ENCODE results near the gene PRCC.

The PRCC gene

DNA sequence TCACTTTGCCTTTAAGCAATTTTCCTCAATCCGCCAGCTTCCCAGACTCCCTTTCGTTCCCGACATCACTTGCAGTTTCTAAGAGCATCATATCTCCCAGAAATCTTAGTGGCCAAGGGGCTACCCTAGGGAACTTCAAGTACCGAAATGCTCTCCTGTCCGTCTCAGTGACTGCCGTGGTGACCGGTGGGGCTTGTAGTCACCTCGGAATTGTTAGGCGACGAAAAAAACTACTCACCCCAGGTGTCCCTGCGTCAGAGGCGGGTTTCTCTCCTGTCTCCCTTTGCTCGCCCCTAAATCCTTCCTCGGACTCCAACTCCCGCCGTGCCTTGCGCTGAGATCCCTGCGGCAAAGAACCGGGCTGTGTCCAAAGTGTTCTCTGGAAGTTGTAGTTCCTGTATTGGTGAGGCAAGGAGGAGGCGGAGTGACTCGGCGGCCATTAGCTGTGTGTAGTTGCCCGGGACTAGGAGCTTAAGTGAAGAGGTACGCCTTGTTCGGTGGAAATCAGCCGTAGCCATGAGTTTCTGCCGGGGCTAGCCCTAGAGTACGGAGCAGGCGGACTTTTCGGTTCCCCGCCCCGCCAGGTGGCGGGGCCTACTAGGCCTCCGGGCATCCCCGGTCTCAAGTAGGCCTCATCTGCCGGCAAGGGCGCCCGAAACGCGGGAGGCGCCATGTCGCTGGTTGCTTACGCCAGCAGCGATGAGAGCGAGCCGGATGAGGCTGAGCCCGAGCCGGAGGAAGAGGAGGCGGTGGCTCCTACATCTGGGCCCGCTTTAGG lies at the start of gene PRCC:
PRCC (plus strand) TSS at position 435 of the 778 bp plus-strand sequence; CDS start at position 672, 237 bp downstream.
- DNase-seq: peak; percentile 98

DNA sequence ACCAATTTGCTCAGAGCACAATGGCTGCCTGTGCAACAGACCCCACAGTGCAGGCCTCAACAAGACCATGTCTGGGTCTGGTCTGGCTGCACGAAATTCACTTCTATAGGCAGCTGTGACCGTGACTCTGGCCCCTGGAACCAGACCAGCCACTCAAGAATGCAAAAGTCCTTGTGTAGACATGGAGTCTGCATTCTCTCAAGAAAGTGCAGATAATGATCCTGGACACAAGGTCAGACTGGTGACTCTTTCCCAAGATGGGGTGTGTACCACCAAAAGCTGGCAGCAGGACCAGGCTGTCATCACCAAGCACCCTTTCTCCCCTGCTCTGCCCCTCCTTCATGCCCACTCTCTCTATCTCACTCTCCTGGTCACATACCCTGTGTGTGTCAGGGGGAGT lies 46.2 kb upstream of the PRCC start:
- DNase-seq: no peak

DNA sequence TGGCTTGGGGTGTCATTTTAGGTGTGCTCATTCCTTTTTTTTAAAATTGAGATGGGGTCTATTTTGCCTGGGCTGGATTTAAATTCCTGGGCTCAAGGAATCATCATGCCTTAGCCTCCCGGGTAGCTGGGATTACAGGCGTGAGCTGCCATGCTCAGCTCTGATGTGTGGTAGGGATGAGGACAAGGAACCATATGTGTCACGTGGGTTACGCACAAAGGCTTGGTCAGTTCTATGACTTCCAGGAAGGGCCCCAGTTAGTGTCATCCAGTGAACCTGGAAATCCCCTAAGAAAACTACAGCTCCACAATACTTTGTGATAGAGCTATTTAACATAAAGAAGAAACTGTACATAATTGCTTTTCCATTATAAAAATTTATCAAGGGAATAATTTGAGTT lies 45.8 kb upstream of the PRCC start:
- no peak for DNase-seq

- peak; percentile 80 for DNase-seq
Observed at GRCh38 chr1:156725683-156726280, 41.6 kb upstream of the PRCC start.

- peak; percentile 69 for DNase-seq
Observed at GRCh38 chr1:156726549-156727226, 40.6 kb upstream of the PRCC start.

- DNase-seq: no peak
Observed at GRCh38 chr1:156727492-156727891, 39.8 kb upstream of the PRCC start.

DNA sequence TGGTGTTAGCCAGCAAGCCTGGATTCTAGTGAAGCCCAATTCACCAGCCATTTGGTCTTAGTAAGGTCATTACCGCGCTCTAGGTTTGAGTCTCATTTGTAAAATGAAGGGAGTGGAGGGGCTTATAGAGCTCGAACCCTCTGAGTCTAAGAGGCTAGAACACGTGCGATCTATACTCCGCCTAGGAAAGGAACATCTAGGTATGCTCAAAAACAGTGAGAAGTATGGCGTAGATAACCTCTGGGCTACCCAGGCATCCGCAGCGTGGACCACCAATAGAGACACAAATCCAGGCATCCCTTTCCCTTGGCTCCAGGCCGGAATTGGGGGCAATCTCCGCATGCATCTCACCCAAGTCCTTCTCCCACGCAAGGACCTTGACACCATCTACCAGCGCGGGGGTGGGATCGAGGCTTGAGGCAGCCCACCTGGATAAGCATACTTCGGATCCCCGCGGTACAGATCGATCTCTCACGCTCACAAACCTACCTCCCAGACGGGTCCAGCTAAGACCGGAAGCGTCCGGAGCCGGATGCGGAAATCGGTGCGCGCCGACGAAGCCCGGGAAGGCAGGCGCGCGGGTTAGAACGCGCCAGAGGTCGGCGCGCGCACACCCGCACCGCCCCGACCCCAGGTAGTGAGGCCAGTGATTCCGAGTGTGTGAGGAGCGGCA lies 39.3 kb upstream of the PRCC start, which contains the start of gene METTL25B:
METTL25B (plus strand) TSS at position 544 of the 673 bp plus-strand sequence. CDS start 636 bp downstream, outside the sequence.
- peak; percentile 81 for DNase-seq

- peak; percentile 96 for DNase-seq
Observed at GRCh38 chr1:156728599-156729462, 38.5 kb upstream of the PRCC start, which contains the start of gene ISG20L2. Gene ISG20L2 (minus strand): TSS chr1:156728766. CDS start chr1:156727652, 1,114 bp downstream.

DNA sequence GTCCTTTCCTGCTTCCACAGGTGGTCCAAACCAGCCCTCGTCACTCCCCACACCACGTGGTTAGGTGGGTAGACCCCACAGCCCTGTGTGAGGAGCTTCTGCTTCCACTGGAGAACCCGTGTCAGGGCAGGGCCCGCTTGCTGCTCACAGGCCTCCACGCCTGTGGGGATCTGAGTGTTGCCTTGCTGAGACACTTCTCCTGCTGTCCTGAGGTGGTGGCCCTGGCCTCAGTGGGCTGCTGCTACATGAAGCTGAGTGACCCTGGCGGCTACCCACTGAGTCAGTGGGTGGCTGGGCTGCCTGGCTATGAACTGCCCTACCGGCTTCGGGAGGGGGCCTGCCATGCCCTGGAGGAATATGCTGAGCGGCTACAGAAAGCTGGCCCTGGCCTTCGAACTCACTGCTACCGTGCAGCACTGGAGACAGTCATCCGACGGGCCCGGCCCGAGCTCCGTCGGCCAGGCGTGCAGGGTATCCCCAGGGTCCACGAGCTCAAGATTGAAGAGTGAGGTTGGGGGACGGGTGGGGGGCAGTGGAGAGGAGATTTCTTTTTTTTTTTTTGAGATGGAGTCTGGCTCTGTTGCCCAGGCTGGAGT lies 33.2 kb upstream of the PRCC start:
- DNase-seq: no peak

GRCh38 chr1:156738407-156738806 lies 28.9 kb upstream of the PRCC start:
- DNase-seq: no peak

DNA sequence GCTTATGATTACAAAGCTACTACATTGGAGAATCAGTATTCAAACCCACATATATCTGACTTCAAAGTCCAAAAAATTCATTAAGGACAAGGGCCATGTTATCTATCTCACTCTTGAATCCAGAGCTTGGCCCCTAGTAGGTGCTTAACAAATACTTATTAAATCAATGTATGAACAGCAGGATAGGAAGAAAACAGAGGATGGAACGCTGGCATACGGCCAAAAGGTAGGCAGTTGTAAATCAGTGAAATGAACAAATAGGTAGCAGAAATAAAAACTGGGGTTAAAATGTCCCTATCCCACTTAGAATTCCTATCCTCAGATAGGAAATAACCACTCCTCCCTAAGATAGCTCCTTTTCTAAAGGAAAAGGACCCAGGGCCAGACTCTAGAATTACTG lies 28.4 kb upstream of the PRCC start:
- DNase-seq: no peak

DNA sequence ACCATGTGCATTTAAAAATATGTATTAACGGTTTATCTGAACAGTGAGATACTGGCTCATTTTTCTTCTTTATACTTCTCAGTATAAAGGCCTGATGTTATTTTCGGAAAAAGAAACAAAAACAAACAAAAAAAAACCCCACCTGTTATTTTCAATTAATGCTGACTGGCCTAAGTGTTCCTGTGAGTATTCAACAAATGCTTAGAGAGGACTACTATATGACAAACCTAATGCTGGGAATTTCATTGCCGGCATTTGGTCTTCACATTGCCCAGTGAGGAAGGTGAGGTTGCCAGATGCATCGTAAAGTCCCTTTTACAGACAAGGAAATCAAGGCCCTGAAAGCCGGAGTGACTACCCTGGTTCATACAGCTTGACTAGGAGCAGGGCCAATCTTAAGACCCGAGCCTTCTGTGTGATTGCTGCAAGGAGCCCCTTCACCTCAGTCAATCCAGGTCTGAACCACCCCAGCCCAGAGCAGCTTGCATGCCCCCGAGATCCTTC lies 27.0 kb upstream of the PRCC start:
- no peak for DNase-seq

DNA sequence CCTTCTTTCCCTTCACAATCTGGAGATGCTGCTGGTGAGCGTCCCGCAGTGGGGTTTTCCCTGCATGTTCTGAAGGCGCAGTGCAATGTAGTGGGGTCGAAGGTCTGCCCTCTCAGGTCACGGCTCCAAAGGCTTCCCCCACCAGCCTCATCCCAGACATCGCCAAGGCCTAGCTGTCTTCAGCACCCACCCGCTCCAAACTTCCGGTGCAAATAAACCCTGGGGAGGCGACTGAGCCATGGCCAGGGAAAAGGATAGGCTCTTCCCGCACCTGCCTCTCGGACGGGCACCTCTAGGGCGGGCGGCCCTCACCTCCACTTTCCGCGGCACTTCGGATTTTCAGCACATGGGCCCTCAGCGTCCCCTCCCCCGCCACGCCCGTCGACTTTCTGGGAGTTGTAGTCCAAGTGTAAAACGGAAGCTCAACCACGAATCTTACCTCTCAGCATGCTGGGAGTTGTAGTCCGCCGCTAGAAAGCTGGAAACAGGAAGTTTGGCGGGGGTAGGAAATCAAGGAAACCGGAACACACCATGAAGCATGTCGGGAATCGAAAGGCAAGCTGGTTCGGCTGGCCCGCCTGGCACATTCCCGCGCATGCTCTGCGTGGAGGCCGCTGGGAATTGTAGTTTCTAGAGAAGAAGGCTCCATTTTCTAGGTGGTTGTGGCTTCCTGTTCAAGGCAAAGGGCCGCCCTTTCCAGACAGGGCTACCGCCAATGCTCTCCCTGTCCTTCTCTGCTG lies 26.4 kb upstream of the PRCC start, which contains the start of gene MRPL24:
MRPL24 (minus strand) TSS at position 348 of the 740 bp plus-strand sequence. CDS start 2,384 bp downstream, outside the sequence.
- DNase-seq: peak; percentile 98

- DNase-seq: peak; percentile 42
Observed at GRCh38 chr1:156741481-156741983, 25.8 kb upstream of the PRCC start.

GRCh38 chr1:156742017-156742416 lies 25.3 kb upstream of the PRCC start:
- no peak for DNase-seq

DNA sequence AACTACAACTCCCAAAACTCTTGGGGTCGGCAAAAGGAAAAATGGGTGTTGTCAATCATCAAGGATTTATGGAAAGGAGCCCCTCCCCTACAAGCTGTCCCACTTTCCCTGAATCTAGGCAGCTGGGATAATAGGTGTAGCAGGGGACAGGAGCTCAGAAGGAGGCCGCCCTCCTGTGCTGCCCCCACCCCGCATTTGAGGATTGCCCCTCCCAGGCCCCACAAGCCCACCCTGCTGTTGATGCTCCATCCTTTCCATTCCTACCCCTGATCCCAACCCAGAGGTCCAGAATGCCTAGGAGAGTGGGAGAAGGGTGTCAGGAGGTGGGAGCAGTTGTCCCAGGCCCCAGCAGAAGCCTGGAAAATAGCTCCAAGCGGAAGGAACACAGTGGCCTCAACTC lies 24.5 kb upstream of the PRCC start:
- no peak for DNase-seq

DNA sequence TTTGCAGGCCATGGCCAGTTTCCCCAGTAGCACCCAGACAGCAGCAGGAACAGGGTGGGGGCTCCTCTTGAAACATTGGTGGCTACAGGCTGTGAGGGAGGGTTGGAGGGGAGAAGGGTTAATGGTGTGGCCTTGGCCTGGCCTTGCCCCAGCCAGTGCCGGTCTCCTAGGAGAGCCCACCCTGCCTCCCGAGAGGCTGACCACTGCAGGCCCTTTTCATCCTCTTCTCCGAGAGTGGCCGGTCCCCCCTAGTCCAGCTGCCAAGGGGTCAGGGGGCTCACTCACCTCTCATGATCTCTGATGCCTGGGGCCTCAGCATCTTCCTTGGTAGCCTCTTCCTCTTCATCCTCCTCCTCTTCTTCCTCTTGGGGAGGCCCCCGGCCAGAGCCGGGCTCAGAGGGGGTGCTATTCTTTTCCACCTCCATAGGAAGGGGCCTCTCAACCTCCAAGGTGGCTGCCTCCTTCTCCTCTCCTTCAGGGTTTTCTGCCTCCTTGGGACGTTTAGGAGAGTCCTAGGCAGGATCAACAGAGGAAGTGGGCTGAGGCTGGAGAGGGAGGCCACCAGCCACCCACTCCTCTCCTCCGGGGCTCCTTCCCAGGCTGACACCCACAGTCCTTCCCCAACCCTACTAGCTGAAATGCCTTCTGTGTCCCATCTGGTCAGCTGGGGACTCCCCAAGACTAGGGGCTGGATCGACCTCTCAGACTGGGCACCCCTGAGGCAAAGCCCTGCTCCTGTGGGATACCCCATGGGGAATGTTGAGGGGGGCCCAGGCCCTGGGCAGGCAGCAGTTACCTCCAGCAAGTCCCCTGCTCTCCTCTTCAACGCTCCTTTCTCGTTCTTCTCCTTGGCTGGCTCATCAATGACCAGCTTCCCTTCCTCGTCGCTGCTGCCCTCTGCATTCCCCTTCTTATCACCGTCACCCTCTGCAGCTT lies 23.7 kb upstream of the PRCC start:
- no peak for DNase-seq

- no peak for DNase-seq
Observed at GRCh38 chr1:156744344-156744743, 23.0 kb upstream of the PRCC start.

- DNase-seq: no peak
Observed at GRCh38 chr1:156744786-156745419, 22.4 kb upstream of the PRCC start.
